ENCODE measurements around the gene HVCN1. TPM values are rescaled to one million over a fixed set of nuclear protein-coding genes. Genes with fewer than 3 reads are reported as not detected.

HVCN1 gene
- total and polyA plus RNA-seq, 4 donors = 9.1 to 16.7 (median 10.8) TPM

DNA sequence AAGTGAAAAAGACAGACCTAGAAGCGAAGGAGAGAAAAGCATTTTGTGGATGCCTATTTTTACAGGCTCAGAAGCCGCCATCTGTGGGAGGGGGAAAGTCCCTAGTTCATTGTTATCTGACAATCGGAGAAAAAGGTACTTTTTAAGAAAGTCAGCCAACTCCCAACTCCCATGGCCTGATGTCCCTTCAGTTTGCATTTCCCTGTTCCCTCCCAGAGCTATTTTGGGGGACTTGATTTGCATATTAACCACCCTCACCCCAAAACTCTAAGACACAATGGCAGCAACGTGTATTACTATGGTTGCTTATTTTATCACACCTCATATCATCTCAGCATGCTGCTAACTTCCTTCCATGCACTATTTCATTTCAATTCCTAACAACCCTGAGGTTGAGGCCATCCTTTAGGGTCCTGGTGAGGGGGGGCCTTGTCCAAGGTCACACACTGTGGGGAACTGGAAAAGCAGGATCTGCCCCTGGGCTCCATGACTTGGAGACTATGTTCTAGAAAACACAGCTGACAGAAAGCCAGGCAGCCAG is 18.7 kb downstream of the HVCN1 start:
- no peak for DNase-seq
- Histone ChIP-seq H3K4me3 (no peak overlapping the region), H3K27me3 (ENCODE audit: control insufficient read depth in 3 of 3, insufficient read depth in 3 of 3, low read length in 2 of 3) (no peaks in the 10 kb centered on the region), H3K9ac (ENCODE audit: insufficient read depth in 1 of 2, low read length in 2 of 2) (no peak overlapping the region), H3K4me1 (ENCODE audit: control insufficient read depth in 5 of 5, insufficient read depth in 5 of 5, low read length in 5 of 5) (no peaks in the 10 kb centered on the region), H3K9me3 (ENCODE audit: control insufficient read depth in 4 of 4, insufficient read depth in 3 of 4, low read length in 3 of 4) (peaks cover 0 to 4% (median 0%) of the 10 kb centered on the region in 4 donors), H3K27ac (ENCODE audit: low read depth in 1 of 2, low read length in 1 of 2) (no peak overlapping the region), H3K36me3 (ENCODE audit: control insufficient read depth in 4 of 4, insufficient read depth in 4 of 4, low read length in 4 of 4) (peaks cover 0 to 18% (median 2%) of the 10 kb centered on the region in 4 donors)
- 63 to 66% methylated on average over 4 of the region's 4 CpGs for WGBS, 2 donors
- no peak for TF ChIP-seq CTCF (IDR thresholded peaks at IDR 0.05; ENCODE audit: control extremely low read depth, extremely low read depth)
- no peak for ATAC-seq (ENCODE audit: insufficient read depth, low FRiP score)

GRCh38 chr12:110669193-110669502 is 19.8 kb downstream of the HVCN1 start:
- peaks cover 0 to 17% (median 2%) of the 10 kb centered on the region in 4 donors for H3K36me3 ChIP-seq (ENCODE audit: control insufficient read depth in 4 of 4, insufficient read depth in 4 of 4, low read length in 4 of 4)
- no peak overlapping the region for H3K27ac ChIP-seq (ENCODE audit: low read depth in 1 of 2, low read length in 1 of 2)
- no peak for ATAC-seq (ENCODE audit: insufficient read depth, low FRiP score)
- 58 to 61% methylated on average over 5 of the region's 5 CpGs for WGBS, 2 donors
- H3K9ac ChIP-seq (ENCODE audit: insufficient read depth in 1 of 2, low read length in 2 of 2) = no peak overlapping the region
- H3K27me3 ChIP-seq (ENCODE audit: control insufficient read depth in 3 of 3, insufficient read depth in 3 of 3, low read length in 2 of 3) = no peaks in the 10 kb centered on the region
- TF ChIP-seq CTCF (IDR thresholded peaks at IDR 0.05; ENCODE audit: control extremely low read depth, extremely low read depth) = no peak
- no peak for DNase-seq
- H3K4me1 ChIP-seq (ENCODE audit: control insufficient read depth in 5 of 5, insufficient read depth in 5 of 5, low read length in 5 of 5) = no peaks in the 10 kb centered on the region
- H3K4me3 ChIP-seq = no peak overlapping the region
- peaks cover 0 to 6% (median 0%) of the 10 kb centered on the region in 4 donors for H3K9me3 ChIP-seq (ENCODE audit: control insufficient read depth in 4 of 4, insufficient read depth in 3 of 4, low read length in 3 of 4)

GRCh38 chr12:110668480-110669192 is 20.3 kb downstream of the HVCN1 start:
- TF ChIP-seq CTCF (IDR thresholded peaks at IDR 0.05; ENCODE audit: control extremely low read depth, extremely low read depth) = no peak
- H3K9ac ChIP-seq (ENCODE audit: insufficient read depth in 1 of 2, low read length in 2 of 2) = no peak overlapping the region
- ATAC-seq (ENCODE audit: insufficient read depth, low FRiP score) (no peak), DNase-seq (no peak)
- H3K9me3 ChIP-seq (ENCODE audit: control insufficient read depth in 4 of 4, insufficient read depth in 3 of 4, low read length in 3 of 4) = peaks cover 0 to 6% (median 0%) of the 10 kb centered on the region in 4 donors
- no peak overlapping the region for H3K4me3 ChIP-seq
- H3K27ac ChIP-seq (ENCODE audit: low read depth in 1 of 2, low read length in 1 of 2) = no peak overlapping the region
- H3K36me3 ChIP-seq (ENCODE audit: control insufficient read depth in 4 of 4, insufficient read depth in 4 of 4, low read length in 4 of 4) = peaks cover 0 to 17% (median 2%) of the 10 kb centered on the region in 4 donors
- no peaks in the 10 kb centered on the region for H3K27me3 ChIP-seq (ENCODE audit: control insufficient read depth in 3 of 3, insufficient read depth in 3 of 3, low read length in 2 of 3)
- no peaks in the 10 kb centered on the region for H3K4me1 ChIP-seq (ENCODE audit: control insufficient read depth in 5 of 5, insufficient read depth in 5 of 5, low read length in 5 of 5)
- WGBS, 2 donors = 94% methylated on average over 12 of the region's 12 CpGs

Data from lung (tissue), 12 donors.